ENCODE measurements around the gene PJA2.

Gene PJA2

GRCh38 chr5:109318455-109319108, 91.2 kb downstream of the PJA2 start:
- TF ChIP-seq TAF1 (IDR thresholded peaks at IDR 0.05; ENCODE audit: borderline replicate concordance, low read depth, low read length): no peak
- no peak for TF ChIP-seq POLR2A (IDR thresholded peaks at IDR 0.05; ENCODE audit: low read depth, low read length)
- TF ChIP-seq POLR2AphosphoS5 (IDR thresholded peaks at IDR 0.05; ENCODE audit: low read depth, low read length): no peak
- FAIRE-seq (no peak), DNase-seq (ENCODE audit: insufficient read length) (no peak)

- FAIRE-seq (no peak), DNase-seq (ENCODE audit: insufficient read length) (no peak)
- no peak for TF ChIP-seq POLR2AphosphoS5 (IDR thresholded peaks at IDR 0.05; ENCODE audit: low read depth, low read length)
- TF ChIP-seq POLR2A (IDR thresholded peaks at IDR 0.05; ENCODE audit: low read depth, low read length): no peak
- TF ChIP-seq TAF1 (IDR thresholded peaks at IDR 0.05; ENCODE audit: borderline replicate concordance, low read depth, low read length): no peak
Measured at GRCh38 chr5:109316634-109317033, 93.1 kb downstream of the PJA2 start.

DNA sequence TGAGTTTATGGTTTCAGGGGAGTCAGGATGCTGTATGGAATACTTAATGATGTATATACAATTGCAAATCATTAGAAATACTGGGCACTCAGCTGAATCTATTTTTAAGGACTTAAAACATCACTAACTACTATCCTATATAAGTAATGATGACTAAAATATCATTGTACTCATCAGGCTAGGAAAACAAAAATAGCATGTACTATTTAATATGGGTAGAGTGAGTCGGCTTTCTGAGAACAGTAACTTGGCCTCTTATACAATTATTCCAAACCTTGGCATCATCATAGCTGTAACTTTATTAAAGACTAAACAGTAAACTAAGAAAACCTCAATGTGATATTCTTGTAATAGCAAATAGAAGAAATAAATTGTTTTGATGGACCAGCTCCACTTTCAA, 94.5 kb downstream of the PJA2 start:
- FAIRE-seq (no peak), DNase-seq (ENCODE audit: insufficient read length) (no peak)
- TF ChIP-seq POLR2AphosphoS5 (IDR thresholded peaks at IDR 0.05; ENCODE audit: low read depth, low read length) (no peak), POLR2A (IDR thresholded peaks at IDR 0.05; ENCODE audit: low read depth, low read length) (no peak), TAF1 (IDR thresholded peaks at IDR 0.05; ENCODE audit: borderline replicate concordance, low read depth, low read length) (no peak)

GRCh38 chr5:109313127-109313526, 96.6 kb downstream of the PJA2 start:
- DNase-seq (ENCODE audit: insufficient read length) (no peak), FAIRE-seq (no peak)
- TF ChIP-seq TAF1 (IDR thresholded peaks at IDR 0.05; ENCODE audit: borderline replicate concordance, low read depth, low read length) (no peak), POLR2A (IDR thresholded peaks at IDR 0.05; ENCODE audit: low read depth, low read length) (no peak), POLR2AphosphoS5 (IDR thresholded peaks at IDR 0.05; ENCODE audit: low read depth, low read length) (no peak)

- DNase-seq (ENCODE audit: insufficient read length): no peak
- TF ChIP-seq TAF1 (IDR thresholded peaks at IDR 0.05; ENCODE audit: borderline replicate concordance, low read depth, low read length) (no peak), POLR2A (IDR thresholded peaks at IDR 0.05; ENCODE audit: low read depth, low read length) (no peak), POLR2AphosphoS5 (IDR thresholded peaks at IDR 0.05; ENCODE audit: low read depth, low read length) (no peak)
- FAIRE-seq: no peak
Measured at GRCh38 chr5:109312695-109313094, 97.1 kb downstream of the PJA2 start.

DNA sequence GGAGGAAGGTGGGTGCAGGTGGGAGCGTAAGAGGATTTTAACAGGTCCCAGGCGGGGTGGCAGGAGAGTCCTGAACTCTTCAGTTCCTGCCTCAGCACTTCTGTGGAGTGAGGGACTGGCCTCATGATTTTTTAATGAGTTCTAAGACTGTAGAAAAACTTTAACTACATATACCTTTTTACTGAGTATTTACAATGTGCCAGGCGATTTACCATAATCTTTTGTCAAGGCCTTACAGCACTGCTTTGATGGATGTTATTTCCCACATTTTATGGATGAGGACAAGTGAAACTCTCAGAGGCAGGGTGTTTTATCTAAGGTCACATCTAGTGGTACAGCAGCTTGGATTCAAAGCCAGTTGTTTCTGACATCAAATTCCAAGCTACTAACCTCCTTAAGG, 99.5 kb downstream of the PJA2 start:
- no peak for FAIRE-seq
- TF ChIP-seq TAF1 (IDR thresholded peaks at IDR 0.05; ENCODE audit: borderline replicate concordance, low read depth, low read length) (no peak), POLR2A (IDR thresholded peaks at IDR 0.05; ENCODE audit: low read depth, low read length) (no peak), POLR2AphosphoS5 (IDR thresholded peaks at IDR 0.05; ENCODE audit: low read depth, low read length) (no peak)
- DNase-seq (ENCODE audit: insufficient read length): no peak

GRCh38 chr5:109309326-109310063, 100.3 kb downstream of the PJA2 start:
- DNase-seq (ENCODE audit: insufficient read length) (no peak), FAIRE-seq (no peak)
- TF ChIP-seq POLR2A (IDR thresholded peaks at IDR 0.05; ENCODE audit: low read depth, low read length) (no peak), POLR2AphosphoS5 (IDR thresholded peaks at IDR 0.05; ENCODE audit: low read depth, low read length) (no peak)

DNA sequence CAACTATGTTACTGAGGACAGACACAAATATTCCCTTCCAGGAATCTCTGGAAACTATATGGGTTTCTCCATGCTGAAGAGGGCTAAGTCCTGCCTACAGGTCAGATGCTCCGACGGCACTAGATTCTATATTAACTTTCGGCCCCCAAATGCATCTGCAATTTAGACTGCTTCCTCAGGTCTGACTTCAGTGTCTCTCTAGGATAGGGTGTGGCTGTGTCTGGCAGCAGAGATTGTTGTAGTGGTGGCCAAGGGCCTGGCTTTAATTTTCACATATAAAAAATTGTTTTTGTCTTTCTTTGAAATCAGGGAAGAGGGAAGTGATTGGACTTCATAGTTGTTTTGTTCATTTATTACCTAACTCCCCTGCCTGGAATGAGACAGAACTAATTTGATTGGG, 101.8 kb downstream of the PJA2 start:
- TF ChIP-seq POLR2A (IDR thresholded peaks at IDR 0.05; ENCODE audit: low read depth, low read length): no peak
- TF ChIP-seq POLR2AphosphoS5 (IDR thresholded peaks at IDR 0.05; ENCODE audit: low read depth, low read length): no peak
- TF ChIP-seq TAF1 (IDR thresholded peaks at IDR 0.05; ENCODE audit: borderline replicate concordance, low read depth, low read length): no peak
- no peak for FAIRE-seq
- no peak for DNase-seq (ENCODE audit: insufficient read length)

DNA sequence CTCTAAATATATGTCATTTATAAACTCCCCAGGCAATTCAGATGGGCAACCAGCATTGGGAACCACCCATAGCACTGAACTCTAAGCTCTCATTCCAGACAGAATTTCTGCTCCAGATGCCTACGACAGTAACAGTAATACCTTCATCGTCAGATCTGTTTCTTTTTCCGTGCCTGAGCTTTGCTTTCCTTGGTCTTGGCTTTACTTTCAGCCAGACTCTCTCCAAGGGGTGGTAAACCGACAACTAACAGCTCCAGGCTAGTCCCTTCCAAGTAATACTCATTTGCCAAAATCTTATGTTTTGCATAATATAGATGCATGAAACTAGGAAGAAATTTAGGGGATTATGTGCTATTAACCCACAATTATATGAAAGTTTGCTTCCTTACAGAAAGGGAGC, 102.3 kb downstream of the PJA2 start:
- DNase-seq (ENCODE audit: insufficient read length) (no peak), FAIRE-seq (no peak)
- TF ChIP-seq POLR2A (IDR thresholded peaks at IDR 0.05; ENCODE audit: low read depth, low read length): no peak
- no peak for TF ChIP-seq POLR2AphosphoS5 (IDR thresholded peaks at IDR 0.05; ENCODE audit: low read depth, low read length)
- TF ChIP-seq TAF1 (IDR thresholded peaks at IDR 0.05; ENCODE audit: borderline replicate concordance, low read depth, low read length): no peak

DNA sequence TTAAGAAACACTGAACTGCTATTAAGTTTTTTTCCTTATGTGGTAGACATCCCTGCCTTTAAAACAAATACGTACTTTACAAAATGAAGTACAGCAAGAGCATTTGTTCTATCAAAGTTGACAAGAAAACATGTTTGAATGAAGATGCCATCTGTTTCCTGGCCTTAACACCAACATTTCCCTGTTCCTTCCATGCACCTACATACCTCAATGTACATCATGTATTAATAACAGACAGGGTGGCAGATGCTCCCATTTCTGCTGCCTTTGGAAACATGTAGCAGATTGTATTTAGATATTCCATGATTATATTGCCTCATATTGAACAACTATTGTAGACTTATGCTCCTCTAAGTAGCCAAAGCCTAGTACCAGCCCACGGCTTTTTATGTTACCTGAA, 104.4 kb downstream of the PJA2 start:
- TF ChIP-seq TAF1 (IDR thresholded peaks at IDR 0.05; ENCODE audit: borderline replicate concordance, low read depth, low read length) (no peak), POLR2A (IDR thresholded peaks at IDR 0.05; ENCODE audit: low read depth, low read length) (no peak), POLR2AphosphoS5 (IDR thresholded peaks at IDR 0.05; ENCODE audit: low read depth, low read length) (no peak)
- FAIRE-seq (no peak), DNase-seq (ENCODE audit: insufficient read length) (no peak)

DNA sequence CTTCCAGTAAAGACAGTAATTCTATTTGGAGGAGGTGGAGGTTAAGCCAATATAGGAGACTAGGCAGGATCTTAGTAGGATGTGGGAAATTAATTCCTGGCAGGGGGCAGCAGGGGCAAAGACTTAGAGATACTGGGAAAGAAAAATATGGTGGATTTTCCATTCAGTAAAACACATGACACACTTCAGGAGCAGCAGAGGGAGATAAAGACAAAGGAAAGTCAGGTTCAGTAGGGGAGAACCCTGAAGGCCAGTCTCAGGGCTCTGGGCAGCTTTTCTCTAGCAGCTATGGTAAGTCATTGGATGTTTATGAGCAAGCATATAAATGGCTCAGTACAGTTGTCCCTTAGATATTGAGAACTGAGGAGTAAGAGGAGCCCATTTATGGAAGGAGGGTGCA, 105.5 kb downstream of the PJA2 start:
- FAIRE-seq (no peak), DNase-seq (ENCODE audit: insufficient read length) (no peak)
- TF ChIP-seq TAF1 (IDR thresholded peaks at IDR 0.05; ENCODE audit: borderline replicate concordance, low read depth, low read length) (no peak), POLR2A (IDR thresholded peaks at IDR 0.05; ENCODE audit: low read depth, low read length) (no peak), POLR2AphosphoS5 (IDR thresholded peaks at IDR 0.05; ENCODE audit: low read depth, low read length) (no peak)

- TF ChIP-seq POLR2A (IDR thresholded peaks at IDR 0.05; ENCODE audit: low read depth, low read length) (no peak), POLR2AphosphoS5 (IDR thresholded peaks at IDR 0.05; ENCODE audit: low read depth, low read length) (no peak), TAF1 (IDR thresholded peaks at IDR 0.05; ENCODE audit: borderline replicate concordance, low read depth, low read length) (no peak)
- FAIRE-seq (no peak), DNase-seq (ENCODE audit: insufficient read length) (no peak)
Measured at GRCh38 chr5:109300367-109300766, 109.4 kb downstream of the PJA2 start.

Data from GM12892 (cell line).